ENCODE measurements around the gene BCAP31. TPM values are rescaled to one million over a fixed set of nuclear protein-coding genes. Genes with fewer than 3 reads are reported as not detected.
A peak's percentile ranks its signal among the peaks of the same experiment; 100 is the strongest.

Gene BCAP31
- total and polyA plus RNA-seq, 2 of the 13 experiments (the other 11 are each of a cell fraction or from before 2014, with no cell fraction given): 139 to 178 TPM

DNA sequence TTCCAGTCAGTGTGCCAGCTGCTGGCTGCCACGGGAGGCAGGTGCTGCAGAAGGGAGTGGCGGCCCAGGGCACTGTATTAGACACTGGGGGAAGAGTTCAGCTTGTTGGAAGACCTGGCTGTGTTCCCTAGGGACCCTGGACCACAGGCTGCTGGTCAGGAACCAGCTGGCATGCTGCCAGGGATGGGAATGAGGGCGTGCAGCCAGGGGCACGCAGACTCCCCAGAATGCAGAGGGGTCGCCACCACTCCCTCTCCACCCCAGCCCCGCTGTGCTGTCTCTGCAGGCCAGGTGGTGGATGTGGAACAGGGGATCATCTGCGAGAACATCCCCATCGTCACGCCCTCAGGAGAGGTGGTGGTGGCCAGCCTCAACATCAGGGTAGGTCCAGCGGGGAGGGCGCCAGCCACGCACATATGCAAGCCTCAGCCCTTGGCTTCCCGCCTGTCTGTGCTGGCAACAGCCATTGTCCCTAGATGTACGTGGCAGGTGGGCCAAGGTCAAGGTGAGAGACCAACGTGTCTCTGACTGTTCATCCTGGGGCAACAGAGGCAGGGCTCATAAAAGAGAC is 12.8 kb upstream of the BCAP31 start:
- ATAC-seq (no peak), DNase-seq (ENCODE audit: low spot score) (no peak), FAIRE-seq (no peak)
- Histone ChIP-seq H3K9me3 (ENCODE audit: low read length) (no peaks in the 10 kb centered on the region), H3K9ac (ENCODE audit: insufficient read depth, low read depth, low read length) (no peak overlapping the region), H3K27ac (ENCODE audit: extremely low read length, insufficient read depth, low read length) (no peak overlapping the region), H3K27me3 (ENCODE audit: control insufficient read depth in 1 of 2, insufficient read depth in 2 of 2, low read length in 2 of 2) (no peaks in the 10 kb centered on the region), H2AFZ (ENCODE audit: low read length) (no peak overlapping the region), H3K4me2 (ENCODE audit: low read depth, low read length) (no peak overlapping the region), H3K4me1 (ENCODE audit: insufficient read depth, low read length) (peaks cover 9% of the 10 kb centered on the region), H3K79me2 (ENCODE audit: insufficient read depth, low read length) (no peaks in the 10 kb centered on the region), H3K36me3 (replicated peaks in 1 of 2; ENCODE audit: control insufficient read depth in 1 of 2, insufficient read depth in 2 of 2, low read length in 2 of 2) (0 out of 5 replicates have a peak, but pooled peaks cover 0 to 3% of the 10 kb centered on the region in 2 experiments), H4K20me1 (ENCODE audit: insufficient read depth, low read length) (no peaks in the 10 kb centered on the region), H3K4me3 (replicated peaks in 1 of 3; ENCODE audit: insufficient read depth in 1 of 3, low read depth in 2 of 3, low read length in 3 of 3) (no peak overlapping the region)
- ChIA-PET CTCF (ENCODE audit: low intra/inter-chr PET ratio, low total read pairs) (no interaction called here), POLR2A (no interaction called here)
- WGBS (ENCODE audit: low lambda C conversion rate): no CpG with 5 or more reads among the region's 15 CpGs
- in situ Hi-C loops (cut with HindIII; ENCODE audit: extremely low pct_ligation_motif_present, low pct_unique_long_range_greater_than_20kb): no loop called here
- TF ChIP-seq ZNF781 (CRISPR knock-in tag; IDR thresholded peaks at IDR 0.05; ENCODE audit: borderline replicate concordance, not compliant biosample characterization) (no peak), LCORL (IDR thresholded peaks at IDR 0.05) (peak; percentile 45; the same call in 1 of the 2 replicates), LCORL (CRISPR knock-in tag; IDR thresholded peaks at IDR 0.05) (no peak), ZNF138 (CRISPR knock-in tag; IDR thresholded peaks at IDR 0.05; ENCODE audit: low read depth) (no peak)
- intact Hi-C loops (cut with micrococcal nuclease; ENCODE audit: unreplicated experiment): no loop called here
- BruUV-seq (replicated peaks): no TSS peak

DNA sequence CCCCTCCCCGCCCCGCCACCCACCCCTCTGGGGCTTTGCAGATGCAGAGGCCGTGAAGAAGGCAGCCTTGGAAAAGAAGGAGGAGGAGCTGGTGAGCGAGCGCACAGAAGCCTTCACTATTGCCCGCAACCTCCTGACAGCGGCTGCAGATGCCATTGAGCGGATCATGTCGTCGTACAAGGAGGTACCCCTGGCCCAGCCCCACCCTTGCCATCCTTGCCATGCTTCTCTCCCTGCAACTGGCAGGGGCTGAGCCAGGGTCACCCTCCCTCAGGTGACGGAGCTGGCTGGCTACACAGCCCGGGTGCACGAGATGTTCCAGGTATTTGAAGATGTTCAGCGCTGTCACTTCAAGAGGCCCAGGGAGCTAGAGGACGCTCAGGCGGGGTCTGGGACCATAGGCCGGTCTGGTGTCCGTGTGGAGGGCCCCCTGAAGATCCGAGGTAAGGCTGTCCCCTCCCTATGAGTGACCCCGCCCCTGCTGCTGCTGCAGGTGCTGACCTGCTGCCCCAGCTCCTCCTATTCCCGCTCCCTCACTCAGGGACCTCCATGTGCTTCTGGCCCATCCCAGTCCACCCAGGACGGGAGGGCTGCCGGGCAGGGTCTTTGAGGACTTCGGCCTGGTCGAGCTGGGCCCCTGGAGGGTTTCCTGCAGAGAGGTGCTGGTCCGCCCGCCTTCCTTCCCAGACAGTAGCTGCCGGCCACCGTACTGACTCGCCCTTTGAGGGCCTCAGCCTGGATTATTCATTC is 12.1 kb upstream of the BCAP31 start:
- Histone ChIP-seq H3K27ac (ENCODE audit: extremely low read length, insufficient read depth, low read length) (no peak overlapping the region), H2AFZ (ENCODE audit: low read length) (no peak overlapping the region), H3K27me3 (ENCODE audit: control insufficient read depth in 1 of 2, insufficient read depth in 2 of 2, low read length in 2 of 2) (no peaks in the 10 kb centered on the region), H4K20me1 (ENCODE audit: insufficient read depth, low read length) (no peaks in the 10 kb centered on the region), H3K4me2 (ENCODE audit: low read depth, low read length) (no peak overlapping the region), H3K79me2 (ENCODE audit: insufficient read depth, low read length) (no peaks in the 10 kb centered on the region), H3K4me1 (ENCODE audit: insufficient read depth, low read length) (peaks cover 16% of the 10 kb centered on the region), H3K4me3 (replicated peaks in 1 of 3; ENCODE audit: insufficient read depth in 1 of 3, low read depth in 2 of 3, low read length in 3 of 3) (no peak overlapping the region), H3K9ac (ENCODE audit: insufficient read depth, low read depth, low read length) (no peak overlapping the region), H3K36me3 (replicated peaks in 1 of 2; ENCODE audit: control insufficient read depth in 1 of 2, insufficient read depth in 2 of 2, low read length in 2 of 2) (0 out of 5 replicates have a peak, but pooled peaks cover 0 to 3% of the 10 kb centered on the region in 2 experiments), H3K9me3 (ENCODE audit: low read length) (no peaks in the 10 kb centered on the region)
- FAIRE-seq: no peak
- POLR2A ChIA-PET: no interaction called here
- WGBS (ENCODE audit: low lambda C conversion rate): 98% methylated on average over 10 of the region's 30 CpGs
- BruUV-seq (replicated peaks): no TSS peak
- CTCF ChIA-PET (ENCODE audit: low intra/inter-chr PET ratio, low total read pairs): no interaction called here
- no peak for ATAC-seq
- intact Hi-C loops (cut with micrococcal nuclease; ENCODE audit: unreplicated experiment) (no loop called here), in situ Hi-C loops (cut with HindIII; ENCODE audit: extremely low pct_ligation_motif_present, low pct_unique_long_range_greater_than_20kb) (no loop called here)
- DNase-seq (ENCODE audit: low spot score): no peak
- TF ChIP-seq, protein P1, sequence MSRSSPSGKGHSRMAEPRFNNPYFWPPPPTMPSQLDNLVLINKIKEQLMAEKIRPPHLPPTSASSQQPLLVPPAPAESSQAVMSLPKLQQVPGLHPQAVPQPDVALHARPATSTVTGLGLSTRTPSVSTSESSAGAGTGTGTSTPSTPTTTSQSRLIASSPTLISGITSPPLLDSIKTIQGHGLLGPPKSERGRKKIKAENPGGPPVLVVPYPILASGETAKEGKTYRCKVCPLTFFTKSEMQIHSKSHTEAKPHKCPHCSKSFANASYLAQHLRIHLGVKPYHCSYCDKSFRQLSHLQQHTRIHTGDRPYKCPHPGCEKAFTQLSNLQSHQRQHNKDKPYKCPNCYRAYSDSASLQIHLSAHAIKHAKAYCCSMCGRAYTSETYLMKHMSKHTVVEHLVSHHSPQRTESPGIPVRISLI (CRISPR knock-in tag; IDR thresholded peaks at IDR 0.05; ENCODE audit: borderline replicate concordance): no peak
- TF ChIP-seq CCAR2 (optimal IDR thresholded peaks at IDR 0.05; ENCODE audit: low read depth, low read length): no peak
- TF ChIP-seq SRSF1 (optimal IDR thresholded peaks at IDR 0.05; ENCODE audit: low read depth, low read length): no peak
- no peak for TF ChIP-seq RBAK (CRISPR knock-in tag; IDR thresholded peaks at IDR 0.05)
- TF ChIP-seq, protein P2, sequence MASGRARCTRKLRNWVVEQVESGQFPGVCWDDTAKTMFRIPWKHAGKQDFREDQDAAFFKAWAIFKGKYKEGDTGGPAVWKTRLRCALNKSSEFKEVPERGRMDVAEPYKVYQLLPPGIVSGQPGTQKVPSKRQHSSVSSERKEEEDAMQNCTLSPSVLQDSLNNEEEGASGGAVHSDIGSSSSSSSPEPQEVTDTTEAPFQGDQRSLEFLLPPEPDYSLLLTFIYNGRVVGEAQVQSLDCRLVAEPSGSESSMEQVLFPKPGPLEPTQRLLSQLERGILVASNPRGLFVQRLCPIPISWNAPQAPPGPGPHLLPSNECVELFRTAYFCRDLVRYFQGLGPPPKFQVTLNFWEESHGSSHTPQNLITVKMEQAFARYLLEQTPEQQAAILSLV (CRISPR knock-in tag; IDR thresholded peaks at IDR 0.05; ENCODE audit: borderline replicate concordance): no peak
- no peak for TF ChIP-seq ZNF563 (CRISPR knock-in tag; IDR thresholded peaks at IDR 0.05)
- no peak for TF ChIP-seq ZNF496 (CRISPR knock-in tag; IDR thresholded peaks at IDR 0.05; ENCODE audit: insufficient replicate concordance)
- TF ChIP-seq SP140L (CRISPR knock-in tag; IDR thresholded peaks at IDR 0.05; ENCODE audit: borderline replicate concordance): no peak
- TF ChIP-seq MED1 (CRISPR knock-in tag; IDR thresholded peaks at IDR 0.05): no peak
- TF ChIP-seq CENPX (CRISPR knock-in tag; IDR thresholded peaks at IDR 0.05): no peak

All from HepG2 (cell line).